ENCODE results near the gene GRK6. TPM values are rescaled to one million over a fixed set of nuclear protein-coding genes. Genes with fewer than 3 reads are reported as not detected.
A peak's percentile ranks its signal among the peaks of the same experiment; 100 is the strongest.

The GRK6 gene
- total RNA-seq, result 10 to 100 TPM; 20.7 to 42.3 (median 31.5) TPM

- peaks cover 0 to 55% (median 14%) of the 10 kb centered on the region in 3 donors for H3K4me1 ChIP-seq
- ATAC-seq, result peak; percentile 17
- H3K27ac ChIP-seq, result peak within 1 kb of the TSS; percentile 77 to 96 (median 94)
- peaks cover 0 to 18% of the 10 kb centered on the region in 2 donors for H3K36me3 ChIP-seq
- peak within 1 kb of the TSS; percentile 89 to 92 for H3K4me3 ChIP-seq
- H3K9me3 ChIP-seq, result no peaks in the 10 kb centered on the region
- TF ChIP-seq POLR2A (IDR thresholded peaks at IDR 0.05) (peak; percentile 31 to 88), CTCF (IDR thresholded peaks at IDR 0.05) (peak in 2 of 4 experiments; percentile 6), POLR2AphosphoS5 (IDR thresholded peaks at IDR 0.05) (no peak), EP300 (IDR thresholded peaks at IDR 0.05) (no peak)
- no peaks in the 10 kb centered on the region for H3K27me3 ChIP-seq
- 0% methylated on average over 1 of the region's 82 CpGs; no CpG with 5 or more reads in 1 of the 2 donors for WGBS, 2 donors (ENCODE audit: low coverage in 1 of 2)
Measured at GRCh38 chr5:177426566-177427210, at the start of gene GRK6. GRK6 (plus strand) TSS chr5:177426676; CDS start chr5:177426846, 170 bp downstream.

GRCh38 chr5:177377851-177378776, 48.4 kb upstream of the GRK6 start:
- WGBS, 2 donors (ENCODE audit: low coverage in 1 of 2), result 88 to 100% methylated on average over 1 to 4 of the region's 8 CpGs
- TF ChIP-seq POLR2A (IDR thresholded peaks at IDR 0.05), result no peak
- no peak for TF ChIP-seq EP300 (IDR thresholded peaks at IDR 0.05)
- TF ChIP-seq POLR2AphosphoS5 (IDR thresholded peaks at IDR 0.05), result no peak
- no peak for TF ChIP-seq CTCF (IDR thresholded peaks at IDR 0.05)
- peaks cover 0 to 8% (median 0%) of the 10 kb centered on the region in 3 donors for H3K4me1 ChIP-seq
- no peak for ATAC-seq
- H3K36me3 ChIP-seq, result no peaks in the 10 kb centered on the region
- no peaks in the 10 kb centered on the region for H3K9me3 ChIP-seq
- peaks cover 7% of the 10 kb centered on the region for H3K27me3 ChIP-seq
- no peak overlapping the region for H3K27ac ChIP-seq
- H3K4me3 ChIP-seq, result no peak overlapping the region

GRCh38 chr5:177378884-177379883, 47.3 kb upstream of the GRK6 start:
- peaks cover 0 to 8% (median 0%) of the 10 kb centered on the region in 3 donors for H3K4me1 ChIP-seq
- H3K36me3 ChIP-seq, result no peaks in the 10 kb centered on the region
- TF ChIP-seq POLR2AphosphoS5 (IDR thresholded peaks at IDR 0.05), result no peak
- no peak for TF ChIP-seq CTCF (IDR thresholded peaks at IDR 0.05)
- TF ChIP-seq EP300 (IDR thresholded peaks at IDR 0.05), result no peak
- no peak overlapping the region for H3K4me3 ChIP-seq
- H3K27me3 ChIP-seq, result peaks cover 13% of the 10 kb centered on the region
- no peak for ATAC-seq
- no peak overlapping the region for H3K27ac ChIP-seq
- no peaks in the 10 kb centered on the region for H3K9me3 ChIP-seq
- 76 to 100% methylated on average over 3 to 5 of the region's 15 CpGs for WGBS, 2 donors (ENCODE audit: low coverage in 1 of 2)

- TF ChIP-seq POLR2A (IDR thresholded peaks at IDR 0.05) (no peak), EP300 (IDR thresholded peaks at IDR 0.05) (no peak), CTCF (IDR thresholded peaks at IDR 0.05) (no peak)
- Histone ChIP-seq H3K27ac (no peak overlapping the region), H3K9me3 (no peaks in the 10 kb centered on the region), H3K27me3 (peaks cover 17% of the 10 kb centered on the region), H3K4me3 (no peak overlapping the region), H3K4me1 (peaks cover 0 to 8% (median 0%) of the 10 kb centered on the region in 3 donors), H3K36me3 (no peaks in the 10 kb centered on the region)
- 80% methylated on average over 3 of the region's 6 CpGs; no CpG with 5 or more reads in 1 of the 2 donors for WGBS, 2 donors (ENCODE audit: low coverage in 1 of 2)
- ATAC-seq, result no peak
Measured at GRCh38 chr5:177380805-177381126, 45.7 kb upstream of the GRK6 start.
